Measurements from ENCODE around the gene ITGA1. TPM values are rescaled to one million over a fixed set of nuclear protein-coding genes. Genes with fewer than 3 reads are reported as not detected.

ITGA1 gene
- total RNA-seq = 2.2 and 3.0 TPM in 2 replicates
- long read RNA-seq, full-length matches to known transcripts = 1 of 3 reads
- long read RNA-seq, partial matches to known transcripts = 1 of 3 reads
- long read RNA-seq, other reads (novel, unspliced or antisense) = 1 of 3 reads

- peaks cover 37% of the 10 kb centered on the region for H3K27me3 Mint-ChIP-seq (ENCODE audit: low read depth)
- H3K4me3 Mint-ChIP-seq = peak within 1 kb of the TSS; percentile 89
- H3K27ac Mint-ChIP-seq (ENCODE audit: unreplicated experiment) = peak within 1 kb of the TSS; percentile 43
- peaks cover 18% of the 10 kb centered on the region for H3K4me1 Mint-ChIP-seq
- H3K9me3 Mint-ChIP-seq = no peaks in the 10 kb centered on the region
- DNase-seq (ENCODE audit: low read depth, low spot score) = peak; percentile 63
- TF ChIP-seq, protein P1, sequence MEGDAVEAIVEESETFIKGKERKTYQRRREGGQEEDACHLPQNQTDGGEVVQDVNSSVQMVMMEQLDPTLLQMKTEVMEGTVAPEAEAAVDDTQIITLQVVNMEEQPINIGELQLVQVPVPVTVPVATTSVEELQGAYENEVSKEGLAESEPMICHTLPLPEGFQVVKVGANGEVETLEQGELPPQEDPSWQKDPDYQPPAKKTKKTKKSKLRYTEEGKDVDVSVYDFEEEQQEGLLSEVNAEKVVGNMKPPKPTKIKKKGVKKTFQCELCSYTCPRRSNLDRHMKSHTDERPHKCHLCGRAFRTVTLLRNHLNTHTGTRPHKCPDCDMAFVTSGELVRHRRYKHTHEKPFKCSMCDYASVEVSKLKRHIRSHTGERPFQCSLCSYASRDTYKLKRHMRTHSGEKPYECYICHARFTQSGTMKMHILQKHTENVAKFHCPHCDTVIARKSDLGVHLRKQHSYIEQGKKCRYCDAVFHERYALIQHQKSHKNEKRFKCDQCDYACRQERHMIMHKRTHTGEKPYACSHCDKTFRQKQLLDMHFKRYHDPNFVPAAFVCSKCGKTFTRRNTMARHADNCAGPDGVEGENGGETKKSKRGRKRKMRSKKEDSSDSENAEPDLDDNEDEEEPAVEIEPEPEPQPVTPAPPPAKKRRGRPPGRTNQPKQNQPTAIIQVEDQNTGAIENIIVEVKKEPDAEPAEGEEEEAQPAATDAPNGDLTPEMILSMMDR (conservative IDR thresholded peaks at IDR 0.05) = peak; percentile 49
- H3K36me3 Mint-ChIP-seq (ENCODE audit: low read depth) = no peaks in the 10 kb centered on the region
These were observed at the start of gene ITGA1, which contains the start of gene PELO for GRCh38 chr5:52787600-52788504. Gene ITGA1, plus strand, starts transcription at chr5:52787916. Its CDS starts 438 bp downstream, at chr5:52788354. Gene PELO, plus strand, starts transcription at chr5:52787916. Its CDS starts 12,479 bp downstream, at chr5:52800395.

DNA sequence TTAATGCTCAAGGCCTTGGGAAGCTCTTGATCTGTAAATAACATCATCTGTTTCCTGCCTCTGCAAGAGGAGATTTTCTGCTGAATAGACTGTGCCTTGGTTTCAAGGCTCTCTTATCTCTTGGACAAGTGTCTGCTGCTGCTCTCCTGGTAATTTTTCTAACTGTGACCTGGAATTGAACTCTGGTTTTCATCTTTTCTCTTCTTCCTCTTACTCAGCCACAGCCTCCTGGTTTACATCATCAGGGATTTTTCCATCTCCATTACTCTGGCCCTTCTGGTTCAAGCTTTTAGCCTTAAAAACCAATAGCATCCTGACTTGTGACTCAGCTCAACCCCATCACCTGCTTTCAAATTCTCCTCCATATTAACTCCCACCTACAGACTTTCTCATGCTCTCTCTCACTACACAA lies 49.6 kb upstream of the ITGA1 start:
- Mint-ChIP-seq H3K4me1 (no peaks in the 10 kb centered on the region), H3K4me3 (no peak overlapping the region), H3K27me3 (ENCODE audit: low read depth) (no peaks in the 10 kb centered on the region), H3K9me3 (peaks cover 4% of the 10 kb centered on the region), H3K27ac (ENCODE audit: unreplicated experiment) (no peak overlapping the region), H3K36me3 (ENCODE audit: low read depth) (no peaks in the 10 kb centered on the region)
- no peak for DNase-seq (ENCODE audit: low read depth, low spot score)
- TF ChIP-seq, protein P1 (conservative IDR thresholded peaks at IDR 0.05) = no peak

- no peaks in the 10 kb centered on the region for H3K27me3 Mint-ChIP-seq (ENCODE audit: low read depth)
These were observed 47.7 kb upstream of the ITGA1 start for GRCh38 chr5:52740007-52740406.

DNA sequence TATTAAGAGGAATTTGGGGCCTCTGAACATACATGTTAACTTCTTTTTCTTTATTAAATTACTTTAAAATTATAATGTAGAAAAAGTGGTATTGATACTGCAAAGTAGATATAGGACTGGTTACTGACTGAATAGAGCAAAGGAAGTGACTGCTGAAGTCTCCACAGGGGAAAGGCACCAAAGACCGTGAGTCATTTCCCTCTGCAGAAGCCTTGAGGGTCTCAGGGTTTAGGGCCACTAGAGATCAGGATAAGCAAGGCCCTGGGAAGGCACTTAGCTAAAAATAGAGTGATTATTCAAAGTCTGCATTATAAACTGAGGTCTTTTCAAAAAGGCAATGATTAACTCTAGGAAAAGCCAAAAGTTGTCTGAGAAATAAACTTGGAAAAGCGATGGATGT lies 44.7 kb upstream of the ITGA1 start:
- Mint-ChIP-seq H3K36me3 (ENCODE audit: low read depth) (no peaks in the 10 kb centered on the region), H3K27me3 (ENCODE audit: low read depth) (no peaks in the 10 kb centered on the region), H3K4me3 (no peak overlapping the region), H3K9me3 (peaks cover 2% of the 10 kb centered on the region), H3K27ac (ENCODE audit: unreplicated experiment) (no peak overlapping the region), H3K4me1 (no peaks in the 10 kb centered on the region)
- DNase-seq (ENCODE audit: low read depth, low spot score) = no peak
- TF ChIP-seq, protein P1 (conservative IDR thresholded peaks at IDR 0.05) = no peak

More at GRCh38 chr5:52740007-52740406, 47.7 kb upstream of the ITGA1 start:
- H3K36me3 Mint-ChIP-seq (ENCODE audit: low read depth) = no peaks in the 10 kb centered on the region
- DNase-seq (ENCODE audit: low read depth, low spot score) = no peak
- H3K4me3 Mint-ChIP-seq = no peak overlapping the region
- peaks cover 6% of the 10 kb centered on the region for H3K9me3 Mint-ChIP-seq
- H3K4me1 Mint-ChIP-seq = no peaks in the 10 kb centered on the region
- H3K27ac Mint-ChIP-seq (ENCODE audit: unreplicated experiment) = no peak overlapping the region
- TF ChIP-seq, protein P1 (conservative IDR thresholded peaks at IDR 0.05) = no peak

- Mint-ChIP-seq H3K27me3 (ENCODE audit: low read depth) (no peaks in the 10 kb centered on the region), H3K27ac (ENCODE audit: unreplicated experiment) (no peak overlapping the region), H3K36me3 (ENCODE audit: low read depth) (no peaks in the 10 kb centered on the region), H3K4me3 (no peak overlapping the region), H3K4me1 (no peaks in the 10 kb centered on the region), H3K9me3 (peaks cover 2% of the 10 kb centered on the region)
- TF ChIP-seq, protein P1 (conservative IDR thresholded peaks at IDR 0.05) = no peak
- no peak for DNase-seq (ENCODE audit: low read depth, low spot score)
These were observed 44.2 kb upstream of the ITGA1 start for GRCh38 chr5:52743529-52743928.

All from neural crest cell (in vitro differentiated cells).